HepG2 (cell line): ENCODE results near the gene CLMP. TPM values are rescaled to one million over a fixed set of nuclear protein-coding genes. Genes with fewer than 3 reads are reported as not detected.

Experiments used
- ATAC-seq: fragments of 200-7000 bp; cut with Tn5 transposase; 3 replicates; pipeline ENCODE4 v1.9.1; 2020; ENCODE audit warnings: mild to moderate bottlenecking, moderate library complexity
- BruUV-seq: library from RNA; stranded (reverse); fragments of 400-500 nt; replicated peaks from 2 replicates; lab custom pipeline; 2021; lab: Mats Ljungman, UMichigan
- CTCF ChIA-PET: fragments of 300-600 bp; formaldehyde crosslinking; extraction: SDS; loops from one replicate; lab custom pipeline; 2021; ENCODE audit warnings: low total read pairs, inconsistent platforms, low intra/inter-chr PET ratio; lab: Yijun Ruan, JAX
- POLR2A ChIA-PET: fragments of 350-600 bp; sonication (Branson Sonifier 250); formaldehyde crosslinking; loops from one replicate; lab custom pipeline; 2020; ENCODE audit warnings: antibody characterized with exemption, inconsistent platforms; lab: Yijun Ruan, JAX
- DNase-seq: peaks from one replicate; pipeline ENCODE4 v3.0.0-alpha.2; 2015; ENCODE audit warnings: low spot score
- FAIRE-seq: peaks from 3 replicates; lab custom pipeline; 2011; peaks lifted over from hg19 to GRCh38; lab: Jason Lieb, UNC
- H2AFZ ChIP-seq: one replicate; pipeline ENCODE4 v1.6.1; 2011; ENCODE audit warnings: low read length, inconsistent platforms
- H3K27ac ChIP-seq: fragments of 300-600 bp; 3 replicates; pipeline ENCODE4 v1.8.0; 2011; ENCODE audit warnings: mixed run types, mild to moderate bottlenecking, mixed read lengths, low read length, inconsistent platforms; ENCODE audit not compliant: insufficient read depth; ENCODE audit errors: extremely low read length
- H3K27me3 ChIP-seq, 2 experiments: fragments of 200-600 bp in 1 of 2; 2 replicates in 1 of 2; 3 replicates in 1 of 2; pipeline versions ENCODE4 v1.6.0 to v1.8.0; 2011; ENCODE audit warnings: low read length in 2 of 2, mild to moderate bottlenecking in 2 of 2, moderate library complexity in 2 of 2, inconsistent platforms in 1 of 2; ENCODE audit not compliant: insufficient read depth in 2 of 2, control insufficient read depth in 1 of 2
- H3K36me3 ChIP-seq, 2 experiments: fragments of 200-600 bp in 1 of 2; replicated peaks in 1 of 2; 2 replicates in 1 of 2; 3 replicates in 1 of 2; pipeline versions ENCODE4 v1.5.1 to v1.8.0; 2011; ENCODE audit warnings: low read length in 2 of 2, inconsistent platforms in 1 of 2; ENCODE audit not compliant: insufficient read depth in 2 of 2, control insufficient read depth in 1 of 2
- H3K4me1 ChIP-seq: 2 replicates; pipeline ENCODE4 v1.5.1; 2012; ENCODE audit warnings: low read length, inconsistent platforms; ENCODE audit not compliant: insufficient read depth
- H3K4me2 ChIP-seq: 2 replicates; pipeline ENCODE4 v1.6.0; 2011; ENCODE audit warnings: low read depth, low read length, inconsistent platforms
- H3K4me3 ChIP-seq, 3 experiments: fragments of 200-600 bp in 1 of 3; sonication (generic), shearing (Covaris generic) in 1 of 3; replicated peaks in 1 of 3; 2 replicates each; pipeline ENCODE4 v1.5.1; 2011 to 2016; ENCODE audit warnings: low read length in 3 of 3, inconsistent platforms in 2 of 3, low read depth in 2 of 3, mild to moderate bottlenecking in 2 of 3, control low read depth in 1 of 3, mixed read lengths in 1 of 3; ENCODE audit not compliant: insufficient read depth in 1 of 3
- H3K79me2 ChIP-seq: one replicate; pipeline ENCODE4 v1.6.1; 2011; ENCODE audit warnings: low read length, inconsistent platforms; ENCODE audit not compliant: insufficient read depth
- H3K9ac ChIP-seq: 2 replicates; pipeline ENCODE4 v1.6.0; 2011; ENCODE audit warnings: mild to moderate bottlenecking, low read depth, low read length, inconsistent platforms; ENCODE audit not compliant: insufficient read depth
- H3K9me3 ChIP-seq: 2 replicates; pipeline ENCODE4 v1.5.1; 2012; ENCODE audit warnings: mild to moderate bottlenecking, low read length
- H4K20me1 ChIP-seq: 2 replicates; pipeline ENCODE4 v1.6.0; 2011; ENCODE audit warnings: inconsistent platforms, mild to moderate bottlenecking, low read length, moderate library complexity; ENCODE audit not compliant: insufficient read depth
- HES4 ChIP-seq: sonication (generic); formaldehyde crosslinking; IDR thresholded peaks from 2 replicates; pipeline ENCODE4 v1.9.0; 2021; ENCODE audit warnings: mild to moderate bottlenecking, missing genetic modification reagents, borderline replicate concordance
- ISL2 ChIP-seq: sonication (generic); formaldehyde crosslinking; IDR thresholded peaks from 2 replicates; pipeline ENCODE4 v1.5.0; 2020; ENCODE audit warnings: missing genetic modification reagents
- KDM1A ChIP-seq: IDR thresholded peaks from 2 replicates; pipeline ENCODE4 v1.6.1; 2016; ENCODE audit warnings: missing compliant biosample characterization
- MBD4 ChIP-seq: IDR thresholded peaks from 2 replicates; pipeline ENCODE4 v1.6.1; 2012; ENCODE audit warnings: low read length, inconsistent platforms, borderline replicate concordance
- MEIS2 ChIP-seq: sonication (generic); formaldehyde crosslinking; IDR thresholded peaks from 2 replicates; pipeline ENCODE4 v1.9.0; 2021; ENCODE audit warnings: mild to moderate bottlenecking, missing genetic modification reagents
- MTA1 ChIP-seq: sonication (generic); formaldehyde crosslinking; IDR thresholded peaks from 2 replicates; pipeline ENCODE4 v1.4.0; 2020; ENCODE audit warnings: missing genetic modification reagents, mild to moderate bottlenecking, borderline replicate concordance
- PAF1 ChIP-seq: IDR thresholded peaks from 2 replicates; pipeline ENCODE4 v1.6.1; 2016; ENCODE audit warnings: missing genetic modification reagents, missing compliant biosample characterization
- SALL1 ChIP-seq: sonication (generic); formaldehyde crosslinking; IDR thresholded peaks from 2 replicates; pipeline ENCODE4 v1.8.0; 2022; ENCODE audit warnings: mild to moderate bottlenecking, missing genetic modification reagents
- SRSF9 ChIP-seq: fragments of 200-400 bp; formaldehyde crosslinking; IDR thresholded peaks from 2 replicates; pipeline ENCODE4 v1.6.1; 2018; ENCODE audit warnings: borderline replicate concordance, mild to moderate bottlenecking, low read depth, low read length; ENCODE audit not compliant: insufficient read depth, poor library complexity, severe bottlenecking
- ZBTB7A ChIP-seq: sonication (generic); formaldehyde crosslinking; IDR thresholded peaks from 2 replicates; pipeline ENCODE4 v1.8.0; 2022; ENCODE audit warnings: mild to moderate bottlenecking, missing genetic modification reagents
- ZKSCAN5 ChIP-seq: sonication (generic); formaldehyde crosslinking; IDR thresholded peaks from 2 replicates; pipeline ENCODE4 v1.5.1; 2020; ENCODE audit warnings: mild to moderate bottlenecking, missing genetic modification reagents
- ZNF225 ChIP-seq: sonication (generic); formaldehyde crosslinking; IDR thresholded peaks from 2 replicates; pipeline ENCODE4 v1.4.0; 2020; ENCODE audit warnings: mild to moderate bottlenecking, missing genetic modification reagents
- ZNF24 ChIP-seq: fragments of 450-650 bp; IDR thresholded peaks from 2 replicates; pipeline ENCODE4 v1.6.1; 2017; ENCODE audit warnings: antibody characterized with exemption, mild to moderate bottlenecking
- ZNF543 ChIP-seq: sonication (generic); formaldehyde crosslinking; IDR thresholded peaks from 2 replicates; pipeline ENCODE4 v1.4.0; 2020; ENCODE audit warnings: mild to moderate bottlenecking, missing genetic modification reagents
- ZNF768 ChIP-seq: sonication (generic); formaldehyde crosslinking; IDR thresholded peaks from 2 replicates; pipeline ENCODE4 v1.4.0; 2020; ENCODE audit warnings: missing genetic modification reagents
- ZNF772 ChIP-seq: sonication (generic); formaldehyde crosslinking; IDR thresholded peaks from 2 replicates; pipeline ENCODE4 v1.5.0; 2020; ENCODE audit warnings: mild to moderate bottlenecking, missing genetic modification reagents
- ZSCAN20 ChIP-seq: sonication (generic); formaldehyde crosslinking; IDR thresholded peaks from 2 replicates; pipeline ENCODE4 v1.4.0; 2020; ENCODE audit warnings: missing genetic modification reagents, mild to moderate bottlenecking, borderline replicate concordance
- WGBS: methylation state at CpG from one replicate; pipeline ENCODE4 v1.1.6; 2017; ENCODE audit warnings: low lambda C conversion rate; 5-methylcytosine and 5-hydroxymethylcytosine counted together
- in situ Hi-C: cut with HindIII; loops from 2 replicates; pipeline ENCODE4 v1.10.0; 2017; ENCODE audit warnings: low pct_unique_long_range_greater_than_20kb; ENCODE audit not compliant: extremely low pct_ligation_motif_present
- intact Hi-C: fragments of 100-400 bp; cut with micrococcal nuclease; formaldehyde crosslinking; loops from one replicate; pipeline ENCODE4 v1.10.0; 2022; ENCODE audit not compliant: unreplicated experiment
- polyA plus RNA-seq, 8 experiments: library from polyadenylated mRNA; depleted of rRNA in 3 of 8; stranded (reverse) in 7 of 8; unstranded in 1 of 8; fragments of >200 nt; fragmentation: Illumina TruSeq in 4 of 8; extraction: Trizol in 4 of 8; gene quantifications; 2 replicates each; pipeline versions ENCODE4 v1.2.1 to v1.2.3, GENCODE V29; 2011 to 2016; ENCODE audit warnings: low read depth in 4 of 8, missing spikeins in 1 of 8, mixed read lengths in 1 of 8; ENCODE audit not compliant: insufficient read depth in 1 of 8
- total RNA-seq, 5 experiments: library from RNA; depleted of rRNA; stranded (reverse); fragments of >200 nt; fragmentation: Illumina TruSeq; extraction: Trizol; gene quantifications; 2 replicates each; pipeline ENCODE4 v1.2.3, GENCODE V29; 2016; ENCODE audit warnings: low read depth in 1 of 5
- TF ChIP-seq, protein P1 (sequence below): sonication (generic); formaldehyde crosslinking; IDR thresholded peaks from 2 replicates; pipeline ENCODE4 v1.4.0; 2020; ENCODE audit warnings: mild to moderate bottlenecking, missing genetic modification reagents
- TF ChIP-seq, protein P2 (sequence below): sonication (generic); formaldehyde crosslinking; IDR thresholded peaks from 2 replicates; pipeline ENCODE4 v1.9.0; 2021; ENCODE audit warnings: missing genetic modification reagents, borderline replicate concordance

Gene CLMP
- total and polyA plus RNA-seq, 2 of the 13 experiments (the other 11 are each of a cell fraction or from before 2014, with no cell fraction given) = not detected

DNA sequence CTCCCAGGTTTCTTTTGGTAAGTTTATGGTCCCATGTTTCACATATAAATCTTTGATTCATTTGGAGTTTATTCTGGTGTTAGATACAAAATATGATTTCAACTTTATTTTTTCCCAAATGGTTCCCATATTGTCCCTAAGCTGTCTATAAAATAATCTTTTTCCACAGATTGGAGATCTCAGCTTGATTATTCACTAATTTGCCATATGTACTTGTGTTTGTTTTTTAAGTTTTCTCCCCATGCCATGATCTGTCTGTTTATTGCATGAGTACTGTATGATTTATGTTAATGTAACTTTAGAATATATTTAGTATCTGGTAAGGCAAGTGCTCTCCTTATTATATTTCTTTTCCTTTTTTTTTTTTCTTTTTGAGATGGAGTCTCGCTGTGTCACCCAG lies 19.9 kb upstream of the CLMP start:
- H3K4me3 ChIP-seq = no peak overlapping the region
- BruUV-seq = no TSS peak
- H3K27ac ChIP-seq = no peak overlapping the region
- in situ Hi-C loops = no loop called here
- H4K20me1 ChIP-seq = no peaks in the 10 kb centered on the region
- H3K4me2 ChIP-seq = no peak overlapping the region
- no peak overlapping the region for H3K9ac ChIP-seq
- H3K79me2 ChIP-seq = no peaks in the 10 kb centered on the region
- CTCF ChIA-PET = no interaction called here
- no peaks in the 10 kb centered on the region for H3K36me3 ChIP-seq
- H3K4me1 ChIP-seq = no peaks in the 10 kb centered on the region
- no peak for ATAC-seq
- FAIRE-seq = no peak
- H3K27me3 ChIP-seq = peaks cover 0 to 7% of the 10 kb centered on the region in 2 experiments; a peak in 2 of 5 replicates
- DNase-seq = no peak
- intact Hi-C loops = no loop called here
- no peak overlapping the region for H2AFZ ChIP-seq
- POLR2A ChIA-PET = no interaction called here
- TF ChIP-seq ZNF772 (CRISPR knock-in tag) (no peak), HES4 (CRISPR knock-in tag) (no peak), SRSF9 (no peak)
- TF ChIP-seq, protein P1, sequence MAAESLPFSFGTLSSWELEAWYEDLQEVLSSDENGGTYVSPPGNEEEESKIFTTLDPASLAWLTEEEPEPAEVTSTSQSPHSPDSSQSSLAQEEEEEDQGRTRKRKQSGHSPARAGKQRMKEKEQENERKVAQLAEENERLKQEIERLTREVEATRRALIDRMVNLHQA (CRISPR knock-in tag) = no peak
- TF ChIP-seq, all 625 proteins: peak for 0
- 5% methylated on average over 1 of the region's 1 CpG for WGBS
- no peaks in the 10 kb centered on the region for H3K9me3 ChIP-seq

DNA sequence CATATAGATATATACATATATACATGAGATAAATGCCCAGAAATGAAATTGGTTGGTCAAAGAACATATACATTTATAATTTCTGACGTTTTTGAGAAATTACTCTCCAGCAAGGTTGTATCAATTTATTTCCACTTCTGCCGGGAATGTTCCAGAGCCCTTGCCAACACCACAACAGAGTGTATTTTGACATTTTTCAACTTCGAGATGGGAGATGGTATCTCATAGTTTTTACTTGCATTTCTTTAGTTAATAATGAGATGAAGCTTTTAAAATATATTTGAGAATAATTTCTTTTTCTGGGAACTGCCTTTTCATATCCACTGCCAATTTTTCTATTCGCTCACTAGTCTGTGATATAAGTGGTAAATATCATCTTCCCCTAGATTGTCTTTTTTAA lies 19.3 kb upstream of the CLMP start:
- in situ Hi-C loops = no loop called here
- Histone ChIP-seq H3K79me2 (no peaks in the 10 kb centered on the region), H3K9me3 (no peaks in the 10 kb centered on the region), H3K27ac (no peak overlapping the region), H2AFZ (no peak overlapping the region), H3K36me3 (no peaks in the 10 kb centered on the region), H3K4me2 (no peak overlapping the region), H3K27me3 (peaks cover 1 to 7% of the 10 kb centered on the region in 2 experiments; a peak in 3 of 5 replicates), H3K4me3 (no peak overlapping the region), H4K20me1 (no peaks in the 10 kb centered on the region), H3K9ac (no peak overlapping the region), H3K4me1 (no peaks in the 10 kb centered on the region)
- intact Hi-C loops = no loop called here
- 6% methylated on average over 4 of the region's 4 CpGs for WGBS
- DNase-seq (no peak), ATAC-seq (no peak), FAIRE-seq (no peak)
- BruUV-seq = no TSS peak
- ChIA-PET POLR2A (no interaction called here), CTCF (no interaction called here)
- TF ChIP-seq ISL2 = no peak
- no peak for TF ChIP-seq MTA1
- TF ChIP-seq KDM1A (CRISPR knock-in tag) = no peak
- TF ChIP-seq ZBTB7A (CRISPR knock-in tag) = no peak
- no peak for TF ChIP-seq MBD4
- no peak for TF ChIP-seq ZNF24
- TF ChIP-seq SALL1 (CRISPR knock-in tag) = no peak
- TF ChIP-seq, protein P2, sequence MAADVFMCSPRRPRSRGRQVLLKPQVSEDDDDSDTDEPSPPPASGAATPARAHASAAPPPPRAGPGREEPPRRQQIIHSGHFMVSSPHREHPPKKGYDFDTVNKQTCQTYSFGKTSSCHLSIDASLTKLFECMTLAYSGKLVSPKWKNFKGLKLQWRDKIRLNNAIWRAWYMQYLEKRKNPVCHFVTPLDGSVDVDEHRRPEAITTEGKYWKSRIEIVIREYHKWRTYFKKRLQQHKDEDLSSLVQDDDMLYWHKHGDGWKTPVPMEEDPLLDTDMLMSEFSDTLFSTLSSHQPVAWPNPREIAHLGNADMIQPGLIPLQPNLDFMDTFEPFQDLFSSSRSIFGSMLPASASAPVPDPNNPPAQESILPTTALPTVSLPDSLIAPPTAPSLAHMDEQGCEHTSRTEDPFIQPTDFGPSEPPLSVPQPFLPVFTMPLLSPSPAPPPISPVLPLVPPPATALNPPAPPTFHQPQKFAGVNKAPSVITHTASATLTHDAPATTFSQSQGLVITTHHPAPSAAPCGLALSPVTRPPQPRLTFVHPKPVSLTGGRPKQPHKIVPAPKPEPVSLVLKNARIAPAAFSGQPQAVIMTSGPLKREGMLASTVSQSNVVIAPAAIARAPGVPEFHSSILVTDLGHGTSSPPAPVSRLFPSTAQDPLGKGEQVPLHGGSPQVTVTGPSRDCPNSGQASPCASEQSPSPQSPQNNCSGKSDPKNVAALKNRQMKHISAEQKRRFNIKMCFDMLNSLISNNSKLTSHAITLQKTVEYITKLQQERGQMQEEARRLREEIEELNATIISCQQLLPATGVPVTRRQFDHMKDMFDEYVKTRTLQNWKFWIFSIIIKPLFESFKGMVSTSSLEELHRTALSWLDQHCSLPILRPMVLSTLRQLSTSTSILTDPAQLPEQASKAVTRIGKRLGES = no peak
- no peak for TF ChIP-seq ZKSCAN5 (CRISPR knock-in tag)
- TF ChIP-seq PAF1 (CRISPR knock-in tag) = no peak
- TF ChIP-seq ZNF768 (CRISPR knock-in tag) = no peak
- no peak for TF ChIP-seq ZNF543 (CRISPR knock-in tag)
- no peak for TF ChIP-seq MEIS2 (CRISPR knock-in tag)
- no peak for TF ChIP-seq ZNF225 (CRISPR knock-in tag)
- no peak for TF ChIP-seq ZSCAN20 (CRISPR knock-in tag)
